Memory B cell (primary cell): Measurements from ENCODE around the gene AFAP1L1.

Source experiments
- ATAC-seq: fragments of 150-1000 bp; cut with Tn5 transposase; 2 replicates; pipeline ENCODE4 v1.10.0; 2021; ENCODE audit warnings: low read depth, mild to moderate bottlenecking, moderate library complexity
- DNase-seq, 2 donors: peaks; one replicate each; pipeline ENCODE4 v3.0.0; 2022; ENCODE audit warnings: low spot score in 2 of 2
- H3K27ac Mint-ChIP-seq: one replicate; pipeline ENCODE4 v1.8.0; 2022; ENCODE audit warnings: mild to moderate bottlenecking, moderate library complexity, mixed read lengths
- H3K27me3 Mint-ChIP-seq: one replicate; pipeline ENCODE4 v1.8.0; 2022; ENCODE audit warnings: mixed read lengths
- H3K36me3 Mint-ChIP-seq: one replicate; pipeline ENCODE4 v1.8.0; 2022; ENCODE audit warnings: mild to moderate bottlenecking, mixed read lengths
- H3K4me1 Mint-ChIP-seq: one replicate; pipeline ENCODE4 v1.8.0; 2022; ENCODE audit warnings: mixed read lengths
- H3K4me3 Mint-ChIP-seq: one replicate; pipeline ENCODE4 v1.8.0; 2022; ENCODE audit warnings: mild to moderate bottlenecking, moderate library complexity, mixed read lengths
- H3K9me3 Mint-ChIP-seq: one replicate; pipeline ENCODE4 v1.8.0; 2022; ENCODE audit warnings: mixed read lengths

The AFAP1L1 gene

DNA sequence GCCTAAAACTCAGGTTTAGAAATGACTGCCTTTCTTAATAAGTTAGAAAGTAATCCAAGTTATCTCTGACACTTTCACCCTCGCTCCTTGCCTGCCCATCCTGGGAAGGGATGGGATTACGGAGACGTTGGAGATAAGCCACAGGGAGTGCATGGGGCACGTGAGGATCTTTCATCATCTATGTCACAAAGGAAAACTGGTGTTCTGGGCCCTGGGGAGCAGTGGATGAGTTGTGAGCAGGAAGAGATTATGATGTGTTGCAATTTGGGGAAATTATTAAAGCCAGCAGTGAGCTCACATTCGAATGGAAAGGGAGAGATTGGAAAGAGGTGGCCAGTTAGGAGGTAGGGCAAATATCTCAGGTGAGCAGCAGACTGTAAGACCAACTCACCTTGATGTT is 12.8 kb downstream of the AFAP1L1 start:
- Mint-ChIP-seq H3K4me3 (no peak overlapping the region), H3K36me3 (no peaks in the 10 kb centered on the region), H3K27ac (no peak overlapping the region), H3K27me3 (peaks cover 19% of the 10 kb centered on the region), H3K4me1 (peaks cover 2% of the 10 kb centered on the region), H3K9me3 (no peaks in the 10 kb centered on the region)
- DNase-seq (no peak), ATAC-seq (no peak)

DNA sequence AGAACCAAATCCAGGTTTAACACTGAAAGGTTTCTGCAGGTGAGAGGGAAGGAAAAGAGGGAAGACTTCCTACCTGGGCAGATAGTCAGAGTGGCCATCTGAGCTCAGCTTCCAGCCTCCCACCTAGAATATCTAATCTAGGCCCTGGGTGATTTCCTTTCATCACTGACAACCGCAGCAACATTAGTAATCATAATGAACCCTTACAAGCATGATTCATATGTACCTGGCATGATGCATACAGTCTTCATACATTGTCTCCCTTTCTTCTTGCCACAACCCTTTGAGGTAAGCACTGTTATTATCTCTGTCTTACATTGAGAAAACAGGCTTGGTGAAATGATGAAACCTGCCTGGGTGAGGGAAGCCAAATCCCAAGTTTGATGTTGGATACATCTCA is 13.5 kb downstream of the AFAP1L1 start:
- Mint-ChIP-seq H3K9me3 (no peaks in the 10 kb centered on the region), H3K27me3 (peaks cover 15% of the 10 kb centered on the region), H3K4me3 (no peak overlapping the region), H3K4me1 (peaks cover 2% of the 10 kb centered on the region), H3K27ac (no peak overlapping the region), H3K36me3 (no peaks in the 10 kb centered on the region)
- DNase-seq (no peak), ATAC-seq (no peak)

DNA sequence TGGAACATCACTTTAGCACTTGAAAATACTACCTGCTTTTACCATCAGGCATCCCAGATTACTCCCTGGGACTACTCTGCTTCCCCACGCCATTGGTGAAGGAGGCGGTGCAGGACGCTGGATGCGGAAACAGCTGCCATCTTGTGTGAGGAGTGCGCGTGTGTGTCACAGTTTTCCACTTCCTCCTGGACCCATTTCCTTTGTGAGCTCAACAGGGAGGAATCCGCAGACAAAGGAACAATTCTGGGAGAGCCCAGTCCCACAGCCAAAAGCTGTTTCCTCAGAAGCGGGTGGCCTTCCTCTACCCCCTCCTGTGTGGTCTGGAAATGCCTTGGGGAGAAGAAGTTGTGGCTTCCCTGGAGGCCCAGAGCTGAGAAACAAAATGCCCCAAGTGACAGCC is 16.8 kb downstream of the AFAP1L1 start:
- no peak overlapping the region for H3K4me3 Mint-ChIP-seq
- no peaks in the 10 kb centered on the region for H3K9me3 Mint-ChIP-seq
- DNase-seq (no peak), ATAC-seq (no peak)
- peaks cover 13% of the 10 kb centered on the region for H3K27me3 Mint-ChIP-seq
- no peaks in the 10 kb centered on the region for H3K36me3 Mint-ChIP-seq
- peaks cover 2% of the 10 kb centered on the region for H3K4me1 Mint-ChIP-seq
- no peak overlapping the region for H3K27ac Mint-ChIP-seq

DNA sequence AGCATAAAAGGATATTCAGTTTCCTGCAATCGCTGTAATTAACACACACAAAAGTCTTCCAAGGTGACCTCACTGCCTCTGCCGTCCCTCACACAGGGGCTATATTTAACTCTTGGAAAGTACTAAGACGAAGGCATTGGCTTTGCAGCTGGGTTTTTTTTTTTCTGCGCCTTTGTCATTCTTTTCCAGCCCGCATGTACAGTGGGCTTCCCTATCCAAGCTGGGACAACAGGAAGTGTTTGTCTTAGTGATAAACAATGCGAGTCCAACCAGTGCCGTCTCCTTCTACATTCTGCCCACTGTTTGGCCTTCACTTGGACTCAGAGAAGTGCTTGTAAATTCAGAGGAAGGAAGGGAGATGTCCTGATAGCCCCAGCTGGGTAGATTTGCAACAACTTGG is 17.6 kb downstream of the AFAP1L1 start:
- no peak overlapping the region for H3K4me3 Mint-ChIP-seq
- H3K27ac Mint-ChIP-seq, result no peak overlapping the region
- no peaks in the 10 kb centered on the region for H3K36me3 Mint-ChIP-seq
- H3K27me3 Mint-ChIP-seq, result peaks cover 11% of the 10 kb centered on the region
- no peak for ATAC-seq
- H3K4me1 Mint-ChIP-seq, result no peaks in the 10 kb centered on the region
- no peak for DNase-seq
- H3K9me3 Mint-ChIP-seq, result no peaks in the 10 kb centered on the region

DNA sequence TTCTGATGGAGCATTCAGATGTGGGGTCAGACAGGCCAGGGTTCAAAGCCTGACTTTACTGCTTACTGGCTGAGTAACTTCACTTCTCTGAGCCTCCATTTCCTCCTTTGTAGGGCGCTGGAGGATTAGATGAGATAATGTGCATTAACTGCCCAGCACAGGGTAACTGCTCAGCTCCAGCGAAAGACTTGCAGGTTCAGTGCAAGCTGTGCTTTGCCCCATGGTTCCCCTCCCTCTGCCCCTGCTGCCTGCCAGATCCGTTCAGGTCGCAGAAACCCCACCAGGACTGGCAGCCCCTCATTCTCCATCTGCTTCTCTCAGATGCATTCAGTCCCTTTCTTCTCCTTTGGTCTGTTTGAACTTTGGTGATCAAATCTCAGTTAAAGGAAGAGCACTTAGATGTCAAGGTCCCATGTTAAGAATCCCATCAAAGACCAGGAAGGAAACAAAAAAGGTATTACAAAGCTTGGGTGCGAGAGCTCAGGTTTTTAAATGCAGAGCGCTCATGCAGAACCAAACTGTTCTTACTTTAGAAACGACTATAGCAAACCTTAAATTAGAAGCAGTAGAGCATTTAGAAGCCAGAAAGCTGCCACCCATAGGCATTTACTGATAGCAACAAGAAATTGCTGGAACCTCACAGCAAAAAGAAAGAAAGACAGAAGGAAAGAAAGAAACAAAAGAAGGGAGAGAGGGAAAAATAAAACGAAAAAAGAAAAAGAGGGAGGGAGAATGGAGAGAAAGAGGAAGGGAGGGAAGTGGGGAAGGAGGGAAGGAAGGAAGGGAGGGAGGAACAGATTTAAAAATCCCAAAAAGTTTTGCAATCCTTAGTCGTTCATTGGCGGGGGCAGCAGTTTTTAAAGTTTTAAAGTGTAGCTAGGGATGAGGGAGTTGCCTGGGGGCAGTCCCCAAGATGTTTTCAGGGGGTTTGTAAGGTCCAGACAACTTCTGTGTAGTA is 23.5 kb downstream of the AFAP1L1 start:
- no peak for DNase-seq
- H3K27me3 Mint-ChIP-seq, result peaks cover 9% of the 10 kb centered on the region
- H3K4me1 Mint-ChIP-seq, result peaks cover 9% of the 10 kb centered on the region
- no peaks in the 10 kb centered on the region for H3K9me3 Mint-ChIP-seq
- H3K36me3 Mint-ChIP-seq, result no peaks in the 10 kb centered on the region
- H3K4me3 Mint-ChIP-seq, result no peak overlapping the region
- no peak for ATAC-seq
- no peak overlapping the region for H3K27ac Mint-ChIP-seq

DNA sequence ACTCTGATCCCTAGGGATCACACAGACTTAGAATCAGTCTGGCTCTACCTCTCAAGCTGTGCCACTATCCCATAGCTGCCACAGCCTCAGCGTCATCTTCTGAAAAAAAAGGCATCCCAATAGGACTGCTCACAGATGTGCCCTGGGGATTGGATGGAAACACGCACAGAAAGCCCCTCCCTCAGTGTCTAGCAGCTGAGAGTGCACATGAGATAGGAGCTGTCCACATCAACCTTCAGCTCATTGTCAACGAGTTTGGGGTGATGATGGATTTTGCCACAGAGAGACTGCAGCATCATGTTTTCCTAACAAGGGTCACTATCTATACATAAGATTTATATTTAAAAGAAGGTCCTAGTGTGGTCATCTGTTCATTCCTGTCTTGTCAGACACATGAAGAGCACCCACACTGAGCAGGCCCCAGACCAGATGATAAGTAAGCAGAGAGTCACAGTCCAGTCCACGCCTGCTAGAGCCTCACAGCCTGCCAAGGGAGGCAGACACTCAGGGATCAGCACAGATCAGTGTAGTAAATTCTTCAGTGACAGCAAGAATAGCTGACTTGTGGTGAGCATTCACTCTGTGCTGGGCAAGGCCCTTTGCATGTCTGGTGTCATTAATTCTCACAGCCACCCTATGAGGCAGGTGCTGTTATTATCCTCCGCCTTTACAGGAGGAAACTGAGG is 25.8 kb downstream of the AFAP1L1 start:
- ATAC-seq, result no peak
- no peak overlapping the region for H3K27ac Mint-ChIP-seq
- no peak overlapping the region for H3K4me3 Mint-ChIP-seq
- DNase-seq, result no peak
- H3K36me3 Mint-ChIP-seq, result no peaks in the 10 kb centered on the region
- peaks cover 12% of the 10 kb centered on the region for H3K27me3 Mint-ChIP-seq
- no peaks in the 10 kb centered on the region for H3K9me3 Mint-ChIP-seq
- H3K4me1 Mint-ChIP-seq, result peaks cover 9% of the 10 kb centered on the region

DNA sequence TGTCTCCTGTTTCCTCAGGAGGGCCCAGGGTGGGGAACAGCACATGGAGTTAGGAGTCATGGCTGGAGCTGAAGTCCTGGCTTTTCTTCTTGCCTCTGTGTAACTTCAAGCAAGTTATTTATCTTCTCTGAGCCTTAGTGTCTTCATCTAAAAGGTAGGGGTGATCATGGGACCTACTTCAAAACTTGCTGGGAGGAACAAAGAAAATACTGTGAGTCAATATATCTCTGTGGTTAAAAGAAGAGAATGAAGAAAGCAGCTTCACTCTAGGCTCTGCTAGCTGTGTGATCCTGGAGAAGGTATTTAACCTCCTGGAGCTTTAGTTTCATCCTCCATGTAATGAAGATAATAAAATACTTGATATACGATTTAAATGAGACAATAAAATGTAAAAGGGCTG is 26.5 kb downstream of the AFAP1L1 start:
- Mint-ChIP-seq H3K36me3 (no peaks in the 10 kb centered on the region), H3K27me3 (peaks cover 12% of the 10 kb centered on the region), H3K9me3 (no peaks in the 10 kb centered on the region), H3K4me3 (no peak overlapping the region), H3K4me1 (peaks cover 9% of the 10 kb centered on the region), H3K27ac (no peak overlapping the region)
- no peak for ATAC-seq
- DNase-seq, result no peak

DNA sequence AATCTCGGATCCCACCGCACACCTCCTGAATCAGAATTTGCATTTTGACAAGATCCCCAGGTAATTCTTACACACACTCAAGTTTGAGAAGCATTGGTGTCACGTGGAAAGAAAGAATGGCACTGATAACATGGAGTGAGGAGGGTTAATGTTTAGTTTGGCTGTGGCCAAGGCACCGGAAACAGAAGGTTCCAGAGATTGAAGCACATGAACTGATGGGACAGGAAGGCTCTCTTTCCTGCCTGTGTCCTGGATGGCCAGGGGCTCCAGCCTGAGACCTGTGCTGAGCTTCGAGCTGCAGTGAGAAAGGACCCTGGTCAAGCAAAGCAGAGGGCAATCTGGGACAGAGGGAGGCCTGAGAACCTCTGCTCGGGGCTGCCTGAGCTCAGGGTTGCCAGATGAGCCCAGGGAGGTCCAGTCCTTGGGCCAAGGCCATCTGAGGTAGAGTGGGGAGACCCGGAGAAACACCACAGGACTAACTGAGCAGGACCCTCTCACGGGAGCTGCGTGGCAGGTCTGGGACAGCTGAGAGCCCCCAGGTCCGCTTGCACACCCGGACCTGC is 27.3 kb downstream of the AFAP1L1 start:
- no peak for DNase-seq
- no peak for ATAC-seq
- Mint-ChIP-seq H3K27ac (no peak overlapping the region), H3K4me1 (peaks cover 9% of the 10 kb centered on the region), H3K27me3 (peaks cover 14% of the 10 kb centered on the region), H3K9me3 (no peaks in the 10 kb centered on the region), H3K4me3 (no peak overlapping the region), H3K36me3 (no peaks in the 10 kb centered on the region)

DNA sequence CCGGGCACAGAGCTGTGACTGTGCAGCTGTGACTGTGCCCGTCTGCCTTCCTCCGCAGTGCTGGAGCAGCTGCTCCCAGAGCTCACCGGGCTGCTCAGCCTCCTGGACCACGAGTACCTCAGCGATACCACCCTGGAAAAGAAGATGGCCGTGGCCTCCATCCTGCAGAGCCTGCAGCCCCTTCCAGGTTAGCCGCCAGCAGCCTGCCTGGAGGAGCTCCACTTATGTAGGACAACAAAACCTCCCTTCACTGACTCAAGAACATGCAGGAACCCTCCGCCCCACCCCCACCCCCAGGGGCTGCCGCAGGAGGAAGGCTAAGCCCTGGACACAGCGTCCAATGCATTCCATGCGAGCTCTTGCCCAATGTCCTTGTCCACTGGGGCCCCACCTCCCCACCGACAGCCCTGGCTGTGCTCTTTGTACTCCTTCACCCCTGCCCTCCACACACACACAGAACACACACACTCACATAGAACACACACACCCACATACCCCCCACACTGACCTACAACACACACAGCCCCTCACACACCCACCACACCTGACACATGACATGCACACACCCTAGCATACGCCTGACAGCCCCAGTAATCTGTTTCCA is 27.9 kb downstream of the AFAP1L1 start:
- Mint-ChIP-seq H3K27ac (no peak overlapping the region), H3K27me3 (peaks cover 17% of the 10 kb centered on the region), H3K4me1 (peaks cover 9% of the 10 kb centered on the region), H3K4me3 (no peak overlapping the region), H3K9me3 (no peaks in the 10 kb centered on the region), H3K36me3 (no peaks in the 10 kb centered on the region)
- no peak for DNase-seq
- ATAC-seq, result no peak

DNA sequence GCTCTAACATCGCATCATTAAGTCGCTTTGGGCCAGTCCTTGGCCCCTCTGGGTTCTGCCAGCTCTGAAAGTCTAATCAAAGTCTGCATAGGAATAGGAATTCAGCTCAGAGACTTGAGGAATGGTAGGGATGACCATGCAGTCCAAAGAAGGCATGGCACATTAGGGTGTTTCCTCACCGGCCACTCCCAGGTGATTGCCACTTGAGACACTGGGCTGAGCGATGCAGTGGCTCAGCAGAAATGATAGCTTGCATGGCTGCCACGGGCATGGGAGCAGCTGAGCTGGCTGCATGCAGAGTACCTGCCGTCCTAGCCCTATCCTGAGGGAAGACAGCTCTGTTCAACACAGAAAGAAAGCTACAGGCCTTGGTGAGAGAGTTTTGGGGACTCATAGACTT is 28.8 kb downstream of the AFAP1L1 start:
- no peak for DNase-seq
- Mint-ChIP-seq H3K27me3 (peaks cover 15% of the 10 kb centered on the region), H3K4me1 (peaks cover 4% of the 10 kb centered on the region), H3K4me3 (no peak overlapping the region), H3K27ac (no peak overlapping the region), H3K36me3 (no peaks in the 10 kb centered on the region), H3K9me3 (no peaks in the 10 kb centered on the region)
- no peak for ATAC-seq

DNA sequence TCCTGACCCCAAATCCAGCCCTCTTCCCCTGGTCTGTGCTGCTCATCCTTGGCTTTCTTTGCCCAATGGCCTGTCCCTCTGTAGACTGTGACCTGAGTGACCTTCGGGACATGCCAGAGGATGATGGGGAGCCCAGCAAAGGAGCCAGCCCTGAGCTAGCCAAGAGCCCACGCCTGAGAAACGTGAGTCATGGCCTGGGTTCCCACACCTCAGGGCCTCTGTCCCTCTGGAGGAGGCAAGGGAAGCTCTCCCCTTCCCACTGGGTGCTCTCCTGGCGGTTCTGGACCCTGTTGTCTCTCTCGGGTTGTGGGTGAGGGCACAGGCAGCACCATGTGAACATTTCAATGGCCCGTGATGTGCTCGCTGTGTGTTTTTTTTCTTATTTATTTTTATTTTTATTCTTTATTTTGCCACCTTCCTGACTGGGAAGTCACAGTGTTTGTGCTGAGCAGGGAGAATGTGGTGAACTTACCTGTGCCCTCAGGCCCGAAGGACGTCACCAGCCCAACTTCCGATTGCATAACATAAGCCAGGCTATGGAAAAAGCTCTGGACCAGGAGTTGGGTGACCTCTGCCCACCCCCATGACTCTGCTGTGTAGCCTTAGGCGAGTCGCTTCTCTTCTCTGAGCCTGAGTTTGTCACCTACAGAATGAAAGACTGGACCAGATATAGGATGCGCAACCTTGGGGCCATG is 29.5 kb downstream of the AFAP1L1 start:
- no peaks in the 10 kb centered on the region for H3K36me3 Mint-ChIP-seq
- peaks cover 18% of the 10 kb centered on the region for H3K27me3 Mint-ChIP-seq
- DNase-seq, result no peak
- ATAC-seq, result no peak
- H3K4me1 Mint-ChIP-seq, result peaks cover 3% of the 10 kb centered on the region
- no peaks in the 10 kb centered on the region for H3K9me3 Mint-ChIP-seq
- no peak overlapping the region for H3K27ac Mint-ChIP-seq
- no peak overlapping the region for H3K4me3 Mint-ChIP-seq

DNA sequence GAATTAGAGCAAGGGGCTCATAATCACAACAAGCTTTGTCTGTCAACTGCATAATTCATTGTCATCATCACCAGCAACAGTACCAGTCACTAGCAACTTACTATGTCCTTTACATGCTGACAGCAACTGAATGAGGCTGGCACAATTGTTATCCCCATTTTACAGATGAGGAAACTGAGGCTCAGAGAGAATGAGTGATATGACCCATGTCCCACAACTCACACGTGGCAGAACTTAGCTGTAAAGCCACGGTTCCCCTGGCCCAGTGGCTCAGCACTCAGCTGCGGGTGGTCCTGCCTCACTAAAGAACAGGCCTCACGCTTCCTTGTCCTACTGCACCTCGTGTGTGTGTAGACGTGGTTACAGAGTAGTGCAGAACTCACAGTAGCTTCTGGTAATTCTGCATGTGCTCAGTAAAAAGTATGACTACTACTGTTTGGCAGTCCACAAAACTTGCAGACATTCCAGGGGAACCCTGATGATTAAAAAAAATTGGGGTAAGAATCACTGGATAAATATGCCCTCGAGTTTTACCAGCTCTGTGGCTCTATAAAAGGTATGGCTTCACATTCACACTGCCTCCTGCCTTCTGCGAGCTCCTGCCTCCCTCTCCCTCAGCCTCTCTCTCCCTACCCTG is 30.2 kb downstream of the AFAP1L1 start:
- Mint-ChIP-seq H3K27ac (no peak overlapping the region), H3K36me3 (no peaks in the 10 kb centered on the region), H3K4me1 (peaks cover 3% of the 10 kb centered on the region), H3K27me3 (peaks cover 20% of the 10 kb centered on the region), H3K9me3 (no peaks in the 10 kb centered on the region), H3K4me3 (no peak overlapping the region)
- ATAC-seq, result no peak
- DNase-seq, result no peak

DNA sequence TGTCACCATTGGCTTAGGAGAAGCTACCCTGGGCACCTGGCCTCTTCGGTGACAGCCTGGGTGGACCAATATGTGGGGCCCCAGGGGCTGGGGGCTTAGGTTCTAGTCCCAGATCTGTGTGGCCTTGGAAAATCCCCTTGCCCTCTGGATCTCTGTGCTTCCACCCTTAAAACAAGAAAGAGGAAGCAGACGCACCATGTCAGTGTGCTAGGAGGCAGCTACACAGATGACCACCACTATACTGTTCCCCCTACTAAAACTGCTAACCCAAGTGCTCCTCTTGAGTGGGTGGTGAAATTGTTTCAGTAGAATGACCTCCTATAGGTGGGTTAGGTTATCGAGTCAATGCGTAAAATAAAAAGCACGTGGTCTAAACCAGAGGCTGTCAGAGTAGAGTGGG is 31.0 kb downstream of the AFAP1L1 start:
- Mint-ChIP-seq H3K9me3 (no peaks in the 10 kb centered on the region), H3K4me3 (no peak overlapping the region), H3K4me1 (peaks cover 3% of the 10 kb centered on the region), H3K27me3 (peaks cover 20% of the 10 kb centered on the region), H3K27ac (no peak overlapping the region), H3K36me3 (no peaks in the 10 kb centered on the region)
- ATAC-seq (no peak), DNase-seq (no peak)
